NCI-H2029 treated with DMSO at 0.1 percent for 48 hours (cell line): ENCODE results near the gene ATP9B.

Source experiments
- DNase-seq: peaks from one replicate; lab custom pipeline; 2025; lab: John Stamatoyannopoulos, UW

The ATP9B gene

GRCh38 chr18:79329786-79330185 is 260.6 kb downstream of the ATP9B start:
- no peak for DNase-seq

GRCh38 chr18:79332646-79333045 is 263.5 kb downstream of the ATP9B start:
- no peak for DNase-seq

GRCh38 chr18:79333046-79333445 is 263.9 kb downstream of the ATP9B start:
- DNase-seq = no peak

- DNase-seq = no peak
Observed at GRCh38 chr18:79334496-79335233, 265.5 kb downstream of the ATP9B start.

- no peak for DNase-seq
Observed at GRCh38 chr18:79335833-79336360, 266.7 kb downstream of the ATP9B start.

- DNase-seq = no peak
Observed at GRCh38 chr18:79336556-79337142, 267.5 kb downstream of the ATP9B start.

- DNase-seq = no peak
Observed at GRCh38 chr18:79337184-79337583, 268.0 kb downstream of the ATP9B start.

- DNase-seq = no peak
Observed at GRCh38 chr18:79337620-79338019, 268.4 kb downstream of the ATP9B start.

GRCh38 chr18:79339094-79339908 is 270.1 kb downstream of the ATP9B start:
- DNase-seq = no peak

- DNase-seq = no peak
Observed at GRCh38 chr18:79343567-79344207, 274.5 kb downstream of the ATP9B start.

GRCh38 chr18:79344208-79344581 is 275.0 kb downstream of the ATP9B start:
- DNase-seq = no peak

- no peak for DNase-seq
Observed at GRCh38 chr18:79345366-79345765, 276.2 kb downstream of the ATP9B start.

- no peak for DNase-seq
Observed at GRCh38 chr18:79345981-79346380, 276.8 kb downstream of the ATP9B start.

GRCh38 chr18:79348066-79348465 is 278.9 kb downstream of the ATP9B start:
- no peak for DNase-seq

GRCh38 chr18:79352432-79352831 is 283.2 kb downstream of the ATP9B start:
- no peak for DNase-seq

GRCh38 chr18:79353267-79353666 is 284.1 kb downstream of the ATP9B start:
- no peak for DNase-seq

GRCh38 chr18:79354350-79354749 is 285.2 kb downstream of the ATP9B start:
- no peak for DNase-seq

- DNase-seq = no peak
Observed at GRCh38 chr18:79355433-79356335, 286.5 kb downstream of the ATP9B start.

GRCh38 chr18:79356435-79356834 is 287.2 kb downstream of the ATP9B start:
- DNase-seq = no peak

GRCh38 chr18:79360933-79361332 is 291.7 kb downstream of the ATP9B start:
- no peak for DNase-seq
